Hepatocyte (in vitro differentiated cells): ENCODE data around the gene RTF1. TPM values are rescaled to one million over a fixed set of nuclear protein-coding genes. Genes with fewer than 3 reads are reported as not detected.

Experiments
- DNase-seq: peaks from one replicate; pipeline ENCODE4 v3.0.0-alpha.2; 2016; ENCODE audit warnings: low spot score
- H2AFZ ChIP-seq: fragments of 200-600 bp; sonication (generic); 2 replicates; pipeline ENCODE4 v1.6.0; 2016; ENCODE audit warnings: antibody characterized with exemption, mild to moderate bottlenecking
- H3K27ac ChIP-seq: fragments of 200-600 bp; sonication (generic); 2 replicates; pipeline ENCODE4 v1.5.1; 2016; ENCODE audit warnings: mild to moderate bottlenecking
- H3K27me3 ChIP-seq: fragments of 200-600 bp; sonication (generic); 2 replicates; pipeline ENCODE4 v1.6.1; 2016
- H3K36me3 ChIP-seq: fragments of 200-600 bp; sonication (generic); replicated peaks from 2 replicates; pipeline ENCODE4 v1.5.1; 2016; ENCODE audit warnings: low read depth; ENCODE audit not compliant: insufficient read depth
- H3K4me1 ChIP-seq: fragments of 200-600 bp; sonication (generic); 2 replicates; pipeline ENCODE4 v1.5.1; 2016; ENCODE audit warnings: mild to moderate bottlenecking, moderate library complexity; ENCODE audit not compliant: insufficient read depth
- H3K4me2 ChIP-seq: fragments of 200-600 bp; sonication (generic); 2 replicates; pipeline ENCODE4 v1.6.0; 2016
- H3K4me3 ChIP-seq: fragments of 200-600 bp; sonication (generic); 2 replicates; pipeline ENCODE4 v1.5.1; 2016; ENCODE audit warnings: mild to moderate bottlenecking
- H3K79me2 ChIP-seq: fragments of 200-600 bp; sonication (generic); 2 replicates; pipeline ENCODE4 v1.6.0; 2017; ENCODE audit warnings: mild to moderate bottlenecking
- H3K9me2 ChIP-seq: fragments of 200-600 bp; sonication (generic); replicated peaks from 2 replicates; pipeline ENCODE4 v1.6.0; 2017; ENCODE audit warnings: mild to moderate bottlenecking; ENCODE audit not compliant: insufficient read depth
- H3K9me3 ChIP-seq: fragments of 200-600 bp; sonication (generic); 2 replicates; pipeline ENCODE4 v1.5.1; 2016; ENCODE audit warnings: low read depth, mild to moderate bottlenecking
- H4K20me1 ChIP-seq: fragments of 200-600 bp; sonication (generic); 2 replicates; pipeline ENCODE4 v1.6.0; 2016; ENCODE audit warnings: mild to moderate bottlenecking; ENCODE audit not compliant: insufficient read depth, poor library complexity, severe bottlenecking
- CTCF ChIP-seq: fragments of 200-600 bp; sonication (generic); IDR thresholded peaks from 2 replicates; pipeline ENCODE4 v1.5.1; 2016; ENCODE audit warnings: antibody characterized with exemption, mild to moderate bottlenecking; ENCODE audit not compliant: poor library complexity
- EZH2 ChIP-seq: fragments of 200-600 bp; sonication (generic); IDR thresholded peaks from 2 replicates; pipeline ENCODE4 v1.6.1; 2016; ENCODE audit warnings: antibody characterized with exemption, mild to moderate bottlenecking, borderline replicate concordance
- EZH2phosphoT487 ChIP-seq: fragments of 200-600 bp; sonication (generic); IDR thresholded peaks from one replicate; pipeline ENCODE4 v1.6.1; 2018; ENCODE audit warnings: antibody characterized with exemption, mild to moderate bottlenecking, low read depth, moderate library complexity; ENCODE audit not compliant: unreplicated experiment, severe bottlenecking
- WGBS: methylation state at CpG from one replicate; pipeline ENCODE4 v1.1.6; 2016; ENCODE audit warnings: low lambda C conversion rate; ENCODE audit errors: missing lambda C conversion rate; 5-methylcytosine and 5-hydroxymethylcytosine counted together
- polyA plus RNA-seq: library from polyadenylated mRNA; unstranded; fragments of >200 nt; fragmentation: Nextera tagmentation; extraction: Ambion mirVana; gene quantifications from 2 replicates; pipeline ENCODE4 v1.2.1, GENCODE V29; 2016
- total RNA-seq: library from RNA; depleted of rRNA; stranded (reverse); fragments of >200 nt; gene quantifications from 2 replicates; pipeline ENCODE4 v1.2.3, GENCODE V29; 2014

RTF1 gene
- total and polyA plus RNA-seq, 2 experiments from 2014 or later, result 34.1 to 73.4 TPM

GRCh38 chr15:41512512-41512939, 95.6 kb downstream of the RTF1 start:
- Histone ChIP-seq H2AFZ (peak overlapping the region; percentile 52), H3K9me2 (no peaks in the 10 kb centered on the region), H4K20me1 (peaks cover 2% of the 10 kb centered on the region), H3K27ac (no peak overlapping the region), H3K27me3 (peaks cover 46% of the 10 kb centered on the region), H3K79me2 (no peaks in the 10 kb centered on the region), H3K4me2 (peak overlapping the region; percentile 97), H3K9me3 (no peaks in the 10 kb centered on the region), H3K36me3 (no peaks in the 10 kb centered on the region), H3K4me3 (no peak overlapping the region), H3K4me1 (peaks cover 21% of the 10 kb centered on the region)
- TF ChIP-seq EZH2phosphoT487 (no peak), EZH2 (peak; percentile 68)
- no peak for DNase-seq
- 17% methylated on average over 33 of the region's 33 CpGs for WGBS

- TF ChIP-seq CTCF (no peak), EZH2 (peak; percentile 80)
- Histone ChIP-seq H4K20me1 (peaks cover 2% of the 10 kb centered on the region), H3K79me2 (no peaks in the 10 kb centered on the region), H3K27ac (no peak overlapping the region), H3K4me1 (peaks cover 21% of the 10 kb centered on the region), H3K4me2 (peak overlapping the region; percentile 97), H3K36me3 (no peaks in the 10 kb centered on the region), H2AFZ (peak overlapping the region; percentile 49), H3K9me3 (no peaks in the 10 kb centered on the region), H3K4me3 (no peak overlapping the region), H3K27me3 (peaks cover 46% of the 10 kb centered on the region), H3K9me2 (no peaks in the 10 kb centered on the region)
- DNase-seq, result peak; percentile 33
- 5% methylated on average over 39 of the region's 40 CpGs for WGBS
These were observed 96.1 kb downstream of the RTF1 start for GRCh38 chr15:41512940-41513505.

- H3K9me3 ChIP-seq, result no peaks in the 10 kb centered on the region
- TF ChIP-seq EZH2 (no peak), CTCF (no peak)
- H2AFZ ChIP-seq, result peak within 1 kb of the TSS; percentile 49
- peaks cover 21% of the 10 kb centered on the region for H3K4me1 ChIP-seq
- peaks cover 2% of the 10 kb centered on the region for H4K20me1 ChIP-seq
- no peaks in the 10 kb centered on the region for H3K36me3 ChIP-seq
- H3K9me2 ChIP-seq, result no peaks in the 10 kb centered on the region
- H3K4me3 ChIP-seq, result no peak within 1 kb of the TSS
- H3K27me3 ChIP-seq, result peaks cover 46% of the 10 kb centered on the region
- H3K79me2 ChIP-seq, result no peaks in the 10 kb centered on the region
- H3K27ac ChIP-seq, result no peak within 1 kb of the TSS
- WGBS, result 7% methylated on average over 33 of the region's 33 CpGs
- peak within 1 kb of the TSS; percentile 97 for H3K4me2 ChIP-seq
- DNase-seq, result peak; percentile 69
These were observed 96.8 kb downstream of the RTF1 start, which contains the start of gene LTK for GRCh38 chr15:41513506-41514227. LTK (minus strand) TSS chr15:41513827; CDS start chr15:41513709, 118 bp downstream.

- TF ChIP-seq EZH2phosphoT487, result no peak
- no peak for TF ChIP-seq EZH2
- TF ChIP-seq CTCF, result no peak
- no peak for DNase-seq
- WGBS, result 95% methylated on average over 8 of the region's 8 CpGs
- Histone ChIP-seq H3K4me2 (no peak overlapping the region), H3K9me3 (no peaks in the 10 kb centered on the region), H4K20me1 (no peaks in the 10 kb centered on the region), H3K4me1 (peaks cover 7% of the 10 kb centered on the region), H3K9me2 (no peaks in the 10 kb centered on the region), H2AFZ (no peak overlapping the region), H3K36me3 (no peaks in the 10 kb centered on the region), H3K4me3 (no peak overlapping the region), H3K27me3 (peaks cover 13% of the 10 kb centered on the region), H3K79me2 (no peaks in the 10 kb centered on the region), H3K27ac (no peak overlapping the region)
These were observed 101.1 kb downstream of the RTF1 start for GRCh38 chr15:41517895-41518449.
